NOMO-1 treated with DMSO at 0.1 percent for 48 hours (cell line): Measurements from ENCODE around the gene PHACTR1.

Experiments
- DNase-seq: peaks from one replicate; lab custom pipeline; 2025; ENCODE audit not compliant: unreplicated experiment; lab: John Stamatoyannopoulos, UW

Gene PHACTR1

GRCh38 chr6:12977806-12978205 is 261.2 kb downstream of the PHACTR1 start:
- DNase-seq: no peak

GRCh38 chr6:12980741-12981140 is 264.2 kb downstream of the PHACTR1 start:
- DNase-seq: no peak

- DNase-seq: no peak
These were observed 268.2 kb downstream of the PHACTR1 start for GRCh38 chr6:12984776-12985175.

- DNase-seq: no peak
These were observed 271.2 kb downstream of the PHACTR1 start for GRCh38 chr6:12987783-12988182.

- no peak for DNase-seq
These were observed 273.6 kb downstream of the PHACTR1 start for GRCh38 chr6:12990162-12990561.

- DNase-seq: no peak
These were observed 274.9 kb downstream of the PHACTR1 start for GRCh38 chr6:12991435-12991834.

GRCh38 chr6:12992770-12993169 is 276.2 kb downstream of the PHACTR1 start:
- no peak for DNase-seq

- DNase-seq: no peak
These were observed 276.8 kb downstream of the PHACTR1 start for GRCh38 chr6:12993283-12993898.

- no peak for DNase-seq
These were observed 278.9 kb downstream of the PHACTR1 start for GRCh38 chr6:12995419-12995818.

- no peak for DNase-seq
These were observed 284.0 kb downstream of the PHACTR1 start for GRCh38 chr6:13000537-13000936.

- no peak for DNase-seq
These were observed 285.4 kb downstream of the PHACTR1 start for GRCh38 chr6:13001927-13002326.

- DNase-seq: peak; percentile 45
These were observed 288.0 kb downstream of the PHACTR1 start for GRCh38 chr6:13004601-13005000.

- DNase-seq: no peak
These were observed 289.4 kb downstream of the PHACTR1 start for GRCh38 chr6:13005994-13006393.

- peak; percentile 6 for DNase-seq
These were observed 290.2 kb downstream of the PHACTR1 start for GRCh38 chr6:13006578-13007300.

- no peak for DNase-seq
These were observed 291.2 kb downstream of the PHACTR1 start for GRCh38 chr6:13007744-13008143.

- DNase-seq: no peak
These were observed 292.5 kb downstream of the PHACTR1 start for GRCh38 chr6:13009031-13009430.

GRCh38 chr6:13009461-13009860 is 292.9 kb downstream of the PHACTR1 start:
- no peak for DNase-seq

GRCh38 chr6:13011612-13012146 is 295.1 kb downstream of the PHACTR1 start:
- DNase-seq: no peak

- DNase-seq: peak; percentile 69
These were observed 295.7 kb downstream of the PHACTR1 start for GRCh38 chr6:13012296-13012695.

- DNase-seq: no peak
These were observed 296.6 kb downstream of the PHACTR1 start for GRCh38 chr6:13012977-13013680.

GRCh38 chr6:13013681-13014503 is 297.3 kb downstream of the PHACTR1 start:
- no peak for DNase-seq
